HL-60 (cell line): ENCODE measurements around the gene EDIL3.

ENCODE experiments used
- TF ChIP-seq, protein P1 (sequence below): IDR thresholded peaks from 2 replicates; pipeline ENCODE4 v1.6.1; 2012; ENCODE audit warnings: low read depth; ENCODE audit not compliant: insufficient replicate concordance
- TF ChIP-seq, protein P2 (sequence below): IDR thresholded peaks from one replicate; pipeline ENCODE4 v1.5.1; 2011; ENCODE audit warnings: low read length, control low read depth, inconsistent platforms; ENCODE audit not compliant: insufficient read depth

GRCh38 chr5:83924891-83925290, 459.8 kb downstream of the EDIL3 start:
- TF ChIP-seq, protein P1, sequence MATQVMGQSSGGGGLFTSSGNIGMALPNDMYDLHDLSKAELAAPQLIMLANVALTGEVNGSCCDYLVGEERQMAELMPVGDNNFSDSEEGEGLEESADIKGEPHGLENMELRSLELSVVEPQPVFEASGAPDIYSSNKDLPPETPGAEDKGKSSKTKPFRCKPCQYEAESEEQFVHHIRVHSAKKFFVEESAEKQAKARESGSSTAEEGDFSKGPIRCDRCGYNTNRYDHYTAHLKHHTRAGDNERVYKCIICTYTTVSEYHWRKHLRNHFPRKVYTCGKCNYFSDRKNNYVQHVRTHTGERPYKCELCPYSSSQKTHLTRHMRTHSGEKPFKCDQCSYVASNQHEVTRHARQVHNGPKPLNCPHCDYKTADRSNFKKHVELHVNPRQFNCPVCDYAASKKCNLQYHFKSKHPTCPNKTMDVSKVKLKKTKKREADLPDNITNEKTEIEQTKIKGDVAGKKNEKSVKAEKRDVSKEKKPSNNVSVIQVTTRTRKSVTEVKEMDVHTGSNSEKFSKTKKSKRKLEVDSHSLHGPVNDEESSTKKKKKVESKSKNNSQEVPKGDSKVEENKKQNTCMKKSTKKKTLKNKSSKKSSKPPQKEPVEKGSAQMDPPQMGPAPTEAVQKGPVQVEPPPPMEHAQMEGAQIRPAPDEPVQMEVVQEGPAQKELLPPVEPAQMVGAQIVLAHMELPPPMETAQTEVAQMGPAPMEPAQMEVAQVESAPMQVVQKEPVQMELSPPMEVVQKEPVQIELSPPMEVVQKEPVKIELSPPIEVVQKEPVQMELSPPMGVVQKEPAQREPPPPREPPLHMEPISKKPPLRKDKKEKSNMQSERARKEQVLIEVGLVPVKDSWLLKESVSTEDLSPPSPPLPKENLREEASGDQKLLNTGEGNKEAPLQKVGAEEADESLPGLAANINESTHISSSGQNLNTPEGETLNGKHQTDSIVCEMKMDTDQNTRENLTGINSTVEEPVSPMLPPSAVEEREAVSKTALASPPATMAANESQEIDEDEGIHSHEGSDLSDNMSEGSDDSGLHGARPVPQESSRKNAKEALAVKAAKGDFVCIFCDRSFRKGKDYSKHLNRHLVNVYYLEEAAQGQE, result no peak
- TF ChIP-seq, protein P2, sequence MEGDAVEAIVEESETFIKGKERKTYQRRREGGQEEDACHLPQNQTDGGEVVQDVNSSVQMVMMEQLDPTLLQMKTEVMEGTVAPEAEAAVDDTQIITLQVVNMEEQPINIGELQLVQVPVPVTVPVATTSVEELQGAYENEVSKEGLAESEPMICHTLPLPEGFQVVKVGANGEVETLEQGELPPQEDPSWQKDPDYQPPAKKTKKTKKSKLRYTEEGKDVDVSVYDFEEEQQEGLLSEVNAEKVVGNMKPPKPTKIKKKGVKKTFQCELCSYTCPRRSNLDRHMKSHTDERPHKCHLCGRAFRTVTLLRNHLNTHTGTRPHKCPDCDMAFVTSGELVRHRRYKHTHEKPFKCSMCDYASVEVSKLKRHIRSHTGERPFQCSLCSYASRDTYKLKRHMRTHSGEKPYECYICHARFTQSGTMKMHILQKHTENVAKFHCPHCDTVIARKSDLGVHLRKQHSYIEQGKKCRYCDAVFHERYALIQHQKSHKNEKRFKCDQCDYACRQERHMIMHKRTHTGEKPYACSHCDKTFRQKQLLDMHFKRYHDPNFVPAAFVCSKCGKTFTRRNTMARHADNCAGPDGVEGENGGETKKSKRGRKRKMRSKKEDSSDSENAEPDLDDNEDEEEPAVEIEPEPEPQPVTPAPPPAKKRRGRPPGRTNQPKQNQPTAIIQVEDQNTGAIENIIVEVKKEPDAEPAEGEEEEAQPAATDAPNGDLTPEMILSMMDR, result no peak
